Subcutaneous preadipocyte (primary cell): ENCODE results near the gene BAZ1A. TPM values are rescaled to one million over a fixed set of nuclear protein-coding genes. Genes with fewer than 3 reads are reported as not detected.

ENCODE experiments used
- small RNA-seq: library from RNA; depleted of rRNA; stranded (forward); fragments of <200 nt; gene quantifications from one replicate; pipeline ENCODE3, GENCODE V24; 2012
- total RNA-seq: library from RNA; depleted of rRNA; stranded (reverse); fragments of >200 nt; gene quantifications from 2 replicates; pipeline ENCODE4 v1.2.3, GENCODE V29; 2012

Gene BAZ1A, protein sequence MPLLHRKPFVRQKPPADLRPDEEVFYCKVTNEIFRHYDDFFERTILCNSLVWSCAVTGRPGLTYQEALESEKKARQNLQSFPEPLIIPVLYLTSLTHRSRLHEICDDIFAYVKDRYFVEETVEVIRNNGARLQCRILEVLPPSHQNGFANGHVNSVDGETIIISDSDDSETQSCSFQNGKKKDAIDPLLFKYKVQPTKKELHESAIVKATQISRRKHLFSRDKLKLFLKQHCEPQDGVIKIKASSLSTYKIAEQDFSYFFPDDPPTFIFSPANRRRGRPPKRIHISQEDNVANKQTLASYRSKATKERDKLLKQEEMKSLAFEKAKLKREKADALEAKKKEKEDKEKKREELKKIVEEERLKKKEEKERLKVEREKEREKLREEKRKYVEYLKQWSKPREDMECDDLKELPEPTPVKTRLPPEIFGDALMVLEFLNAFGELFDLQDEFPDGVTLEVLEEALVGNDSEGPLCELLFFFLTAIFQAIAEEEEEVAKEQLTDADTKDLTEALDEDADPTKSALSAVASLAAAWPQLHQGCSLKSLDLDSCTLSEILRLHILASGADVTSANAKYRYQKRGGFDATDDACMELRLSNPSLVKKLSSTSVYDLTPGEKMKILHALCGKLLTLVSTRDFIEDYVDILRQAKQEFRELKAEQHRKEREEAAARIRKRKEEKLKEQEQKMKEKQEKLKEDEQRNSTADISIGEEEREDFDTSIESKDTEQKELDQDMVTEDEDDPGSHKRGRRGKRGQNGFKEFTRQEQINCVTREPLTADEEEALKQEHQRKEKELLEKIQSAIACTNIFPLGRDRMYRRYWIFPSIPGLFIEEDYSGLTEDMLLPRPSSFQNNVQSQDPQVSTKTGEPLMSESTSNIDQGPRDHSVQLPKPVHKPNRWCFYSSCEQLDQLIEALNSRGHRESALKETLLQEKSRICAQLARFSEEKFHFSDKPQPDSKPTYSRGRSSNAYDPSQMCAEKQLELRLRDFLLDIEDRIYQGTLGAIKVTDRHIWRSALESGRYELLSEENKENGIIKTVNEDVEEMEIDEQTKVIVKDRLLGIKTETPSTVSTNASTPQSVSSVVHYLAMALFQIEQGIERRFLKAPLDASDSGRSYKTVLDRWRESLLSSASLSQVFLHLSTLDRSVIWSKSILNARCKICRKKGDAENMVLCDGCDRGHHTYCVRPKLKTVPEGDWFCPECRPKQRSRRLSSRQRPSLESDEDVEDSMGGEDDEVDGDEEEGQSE (N-terminal part only)
- 23.1 and 44.4 TPM in 2 replicates for total RNA-seq

DNA sequence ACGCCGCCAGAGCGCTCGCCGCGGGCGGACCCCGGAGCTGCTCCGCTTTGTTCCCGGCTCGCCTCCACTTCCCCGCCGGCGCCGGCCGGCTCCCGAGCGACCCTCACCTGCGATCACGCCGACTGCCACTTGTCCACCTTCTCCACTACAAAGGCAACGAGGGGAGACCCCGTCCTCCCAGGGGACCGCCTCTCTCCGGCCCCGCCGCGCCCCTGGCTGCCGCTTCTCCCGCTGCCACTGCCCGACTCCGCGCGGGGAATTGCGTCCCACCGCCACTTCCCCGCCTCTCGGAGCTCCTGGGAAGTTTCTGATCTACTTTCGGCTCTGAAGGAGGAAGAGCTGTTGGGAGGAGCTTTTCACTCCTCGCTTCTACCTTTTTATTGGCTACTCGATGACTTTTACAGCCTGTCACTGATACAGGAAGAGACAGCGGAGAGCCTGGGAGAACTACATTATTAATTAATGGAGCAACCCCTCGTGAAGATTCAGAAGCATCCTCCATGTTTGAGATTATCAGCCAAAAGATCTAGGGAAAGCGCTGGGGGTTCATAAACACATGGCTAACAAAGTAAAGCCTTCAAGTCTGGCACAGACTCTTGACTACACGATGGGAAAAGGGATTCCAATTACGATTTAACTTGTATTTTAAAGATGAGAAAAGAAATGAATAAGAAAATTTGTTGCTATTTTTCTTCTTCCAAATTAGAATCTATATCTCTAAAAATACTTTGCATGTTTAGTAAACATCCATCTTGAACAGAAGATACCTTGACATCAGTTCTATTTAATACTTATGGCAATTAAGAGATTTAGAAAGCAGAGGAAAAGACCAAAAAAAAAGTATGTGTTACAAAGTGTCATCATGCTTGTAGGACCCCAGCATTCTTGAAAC lies at the start of gene BAZ1A:
Gene BAZ1A (minus strand): TSS at position 330 of the 892 bp plus-strand sequence. CDS start 756 bp downstream, outside the sequence.

DNA sequence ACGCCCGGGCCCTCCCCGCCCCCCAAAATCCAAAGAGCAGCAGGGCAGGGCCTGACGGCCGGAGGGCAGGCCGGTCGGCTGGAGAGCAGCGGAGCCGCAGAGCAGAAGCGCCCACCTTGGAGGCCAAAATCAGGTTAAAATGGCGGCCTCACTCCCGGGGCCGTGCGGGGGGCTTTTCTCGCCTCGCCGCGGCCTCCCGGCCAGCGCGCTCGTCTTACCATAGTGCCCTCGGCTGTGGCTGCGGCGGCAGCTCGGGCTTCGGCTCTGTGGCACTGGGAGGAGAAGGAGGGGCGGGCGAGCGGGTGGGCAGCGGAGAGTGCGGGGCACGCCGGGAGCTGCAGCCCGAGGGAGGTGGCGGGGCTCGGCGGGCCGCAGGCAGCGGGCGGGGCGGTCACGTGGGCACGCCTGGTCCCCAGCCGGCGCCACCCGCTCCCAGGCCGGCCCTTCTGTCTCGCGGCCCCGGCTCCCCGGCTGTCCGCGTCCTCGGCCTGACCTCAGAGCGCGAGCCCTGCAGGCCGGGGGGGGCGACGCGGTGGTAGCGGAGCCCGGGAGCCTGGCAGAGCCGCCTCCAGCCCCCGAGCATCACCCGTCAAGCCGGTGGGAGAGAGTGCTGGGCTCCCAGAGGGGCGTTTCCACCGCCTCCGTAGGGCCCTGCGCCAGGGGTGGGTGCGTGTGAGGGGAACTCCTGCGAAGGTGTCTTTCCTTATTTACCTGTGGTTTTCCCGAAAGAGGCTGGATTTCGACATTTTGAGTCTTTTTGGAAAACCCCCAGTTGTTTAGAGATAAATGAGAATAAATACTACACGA lies 160.6 kb downstream of the BAZ1A start, which contains the start of gene CFL2:
Gene CFL2 (minus strand): TSS at position 274 of the 807 bp plus-strand sequence. CDS start 53 bp downstream, at position 221.

Small RNA genes lying within 50 kb of the gene (small RNA-seq; reads per million reads assigned to genes)
- gene AL121603.1 (not detected), gene RNU7-41P (not detected)

Other genes starting within 250 kb of the BAZ1A start
- gene SNX6, start 245.2 kb downstream of the BAZ1A start, total RNA-seq: 117 and 124 TPM in 2 replicates
- 63.9 and 76.2 TPM in 2 replicates for gene CFL2, start 160.8 kb downstream of the BAZ1A start, total RNA-seq
- 56.6 and 65.3 TPM in 2 replicates for gene SRP54, start 107.6 kb upstream of the BAZ1A start, total RNA-seq
- gene FAM177A1, start 170.9 kb upstream of the BAZ1A start, total RNA-seq: 25.0 and 25.4 TPM in 2 replicates
- 36.4 and 38.2 TPM in 2 replicates for gene PPP2R3C, start 246.6 kb upstream of the BAZ1A start, total RNA-seq
- 27.9 and 31.1 TPM in 2 replicates for gene PRORP, start 247.2 kb upstream of the BAZ1A start, total RNA-seq